Osteoblast (primary cell): ENCODE measurements around the gene WDR19. TPM values are rescaled to one million over a fixed set of nuclear protein-coding genes. Genes with fewer than 3 reads are reported as not detected.
A peak's percentile ranks its signal among the peaks of the same experiment; 100 is the strongest.

Experiments used
- DNase-seq: peaks from one replicate; pipeline ENCODE4 v3.0.0; 2011; ENCODE audit warnings: low spot score, mixed read lengths; ENCODE audit not compliant: insufficient read length; ENCODE audit errors: missing footprints
- H2AFZ ChIP-seq: 2 replicates; pipeline ENCODE4 v1.6.0; 2011; ENCODE audit warnings: mild to moderate bottlenecking, low read length
- H3K27ac ChIP-seq: 2 replicates; pipeline ENCODE4 v1.5.1; 2011; ENCODE audit warnings: mild to moderate bottlenecking, low read depth, low read length, moderate library complexity
- H3K27me3 ChIP-seq: 2 replicates; pipeline ENCODE4 v1.6.0; 2012; ENCODE audit warnings: mild to moderate bottlenecking, control low read depth, inconsistent platforms, low read length, moderate library complexity; ENCODE audit not compliant: insufficient read depth
- H3K36me3 ChIP-seq: 2 replicates; pipeline ENCODE4 v1.5.1; 2011; ENCODE audit warnings: mild to moderate bottlenecking, low read length, control low read depth, moderate library complexity; ENCODE audit not compliant: insufficient read depth
- H3K4me1 ChIP-seq: 2 replicates; pipeline ENCODE4 v1.5.1; 2011; ENCODE audit warnings: mild to moderate bottlenecking, low read length, control low read depth, moderate library complexity; ENCODE audit not compliant: insufficient read depth
- H3K4me2 ChIP-seq: 2 replicates; pipeline ENCODE4 v1.6.0; 2011; ENCODE audit warnings: mild to moderate bottlenecking, low read length; ENCODE audit not compliant: insufficient read depth
- H3K4me3 ChIP-seq: fragments of 200-600 bp; sonication (generic); 3 replicates; pipeline ENCODE4 v1.5.1; 2012; ENCODE audit warnings: mild to moderate bottlenecking, low read length, inconsistent platforms; ENCODE audit not compliant: insufficient read depth
- H3K79me2 ChIP-seq: 2 replicates; pipeline ENCODE4 v1.6.0; 2012; ENCODE audit warnings: mild to moderate bottlenecking, low read length, control low read depth, inconsistent platforms; ENCODE audit not compliant: insufficient read depth
- H3K9me3 ChIP-seq: 2 replicates; pipeline ENCODE4 v1.5.1; 2011; ENCODE audit warnings: low read depth, low read length, control low read depth
- H4K20me1 ChIP-seq: 2 replicates; pipeline ENCODE4 v1.6.0; 2012; ENCODE audit warnings: mild to moderate bottlenecking, low read length, control low read depth; ENCODE audit not compliant: insufficient read depth
- total RNA-seq: library from RNA; depleted of rRNA; stranded (reverse); fragments of >200 nt; gene quantifications from 2 replicates; pipeline ENCODE4 v1.2.3, GENCODE V29; 2012
- TF ChIP-seq, protein P1 (sequence below): IDR thresholded peaks from 2 replicates; pipeline ENCODE4 v1.5.1; 2011; ENCODE audit warnings: mild to moderate bottlenecking, low read depth, low read length, moderate library complexity; ENCODE audit errors: extremely low read depth

Gene WDR19
- total RNA-seq, 1 donor = 47.0 TPM

- H3K4me3 ChIP-seq = no peak overlapping the region
- no peak for DNase-seq
- TF ChIP-seq, protein P1, sequence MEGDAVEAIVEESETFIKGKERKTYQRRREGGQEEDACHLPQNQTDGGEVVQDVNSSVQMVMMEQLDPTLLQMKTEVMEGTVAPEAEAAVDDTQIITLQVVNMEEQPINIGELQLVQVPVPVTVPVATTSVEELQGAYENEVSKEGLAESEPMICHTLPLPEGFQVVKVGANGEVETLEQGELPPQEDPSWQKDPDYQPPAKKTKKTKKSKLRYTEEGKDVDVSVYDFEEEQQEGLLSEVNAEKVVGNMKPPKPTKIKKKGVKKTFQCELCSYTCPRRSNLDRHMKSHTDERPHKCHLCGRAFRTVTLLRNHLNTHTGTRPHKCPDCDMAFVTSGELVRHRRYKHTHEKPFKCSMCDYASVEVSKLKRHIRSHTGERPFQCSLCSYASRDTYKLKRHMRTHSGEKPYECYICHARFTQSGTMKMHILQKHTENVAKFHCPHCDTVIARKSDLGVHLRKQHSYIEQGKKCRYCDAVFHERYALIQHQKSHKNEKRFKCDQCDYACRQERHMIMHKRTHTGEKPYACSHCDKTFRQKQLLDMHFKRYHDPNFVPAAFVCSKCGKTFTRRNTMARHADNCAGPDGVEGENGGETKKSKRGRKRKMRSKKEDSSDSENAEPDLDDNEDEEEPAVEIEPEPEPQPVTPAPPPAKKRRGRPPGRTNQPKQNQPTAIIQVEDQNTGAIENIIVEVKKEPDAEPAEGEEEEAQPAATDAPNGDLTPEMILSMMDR = no peak
- H4K20me1 ChIP-seq = no peaks in the 10 kb centered on the region
- peak overlapping the region; percentile 76 for H3K27ac ChIP-seq
- H3K4me1 ChIP-seq = peaks cover 32% of the 10 kb centered on the region
- H3K79me2 ChIP-seq = peaks cover 4% of the 10 kb centered on the region
- H3K36me3 ChIP-seq = peaks cover 9% of the 10 kb centered on the region
- H3K4me2 ChIP-seq = peak overlapping the region; percentile 64
- H3K9me3 ChIP-seq = no peaks in the 10 kb centered on the region
- H3K27me3 ChIP-seq = no peaks in the 10 kb centered on the region
- H2AFZ ChIP-seq = no peak overlapping the region
These were observed 138.2 kb downstream of the WDR19 start for GRCh38 chr4:39320381-39321115.

- no peaks in the 10 kb centered on the region for H4K20me1 ChIP-seq
- DNase-seq = no peak
- no peak overlapping the region for H3K27ac ChIP-seq
- H3K4me1 ChIP-seq = peaks cover 28% of the 10 kb centered on the region
- no peaks in the 10 kb centered on the region for H3K27me3 ChIP-seq
- TF ChIP-seq, protein P1 = no peak
- peaks cover 11% of the 10 kb centered on the region for H3K79me2 ChIP-seq
- H3K36me3 ChIP-seq = no peaks in the 10 kb centered on the region
- H2AFZ ChIP-seq = no peak overlapping the region
- no peak overlapping the region for H3K4me3 ChIP-seq
- no peaks in the 10 kb centered on the region for H3K9me3 ChIP-seq
- H3K4me2 ChIP-seq = no peak overlapping the region
These were observed 141.5 kb downstream of the WDR19 start for GRCh38 chr4:39323821-39324220.

GRCh38 chr4:39324446-39324845 is 142.1 kb downstream of the WDR19 start:
- no peak overlapping the region for H3K4me2 ChIP-seq
- TF ChIP-seq, protein P1 = no peak
- H4K20me1 ChIP-seq = no peaks in the 10 kb centered on the region
- DNase-seq = no peak
- no peak overlapping the region for H3K27ac ChIP-seq
- H3K4me1 ChIP-seq = peaks cover 22% of the 10 kb centered on the region
- no peaks in the 10 kb centered on the region for H3K9me3 ChIP-seq
- no peak overlapping the region for H2AFZ ChIP-seq
- peaks cover 16% of the 10 kb centered on the region for H3K79me2 ChIP-seq
- no peaks in the 10 kb centered on the region for H3K27me3 ChIP-seq
- no peak overlapping the region for H3K4me3 ChIP-seq
- H3K36me3 ChIP-seq = no peaks in the 10 kb centered on the region

DNA sequence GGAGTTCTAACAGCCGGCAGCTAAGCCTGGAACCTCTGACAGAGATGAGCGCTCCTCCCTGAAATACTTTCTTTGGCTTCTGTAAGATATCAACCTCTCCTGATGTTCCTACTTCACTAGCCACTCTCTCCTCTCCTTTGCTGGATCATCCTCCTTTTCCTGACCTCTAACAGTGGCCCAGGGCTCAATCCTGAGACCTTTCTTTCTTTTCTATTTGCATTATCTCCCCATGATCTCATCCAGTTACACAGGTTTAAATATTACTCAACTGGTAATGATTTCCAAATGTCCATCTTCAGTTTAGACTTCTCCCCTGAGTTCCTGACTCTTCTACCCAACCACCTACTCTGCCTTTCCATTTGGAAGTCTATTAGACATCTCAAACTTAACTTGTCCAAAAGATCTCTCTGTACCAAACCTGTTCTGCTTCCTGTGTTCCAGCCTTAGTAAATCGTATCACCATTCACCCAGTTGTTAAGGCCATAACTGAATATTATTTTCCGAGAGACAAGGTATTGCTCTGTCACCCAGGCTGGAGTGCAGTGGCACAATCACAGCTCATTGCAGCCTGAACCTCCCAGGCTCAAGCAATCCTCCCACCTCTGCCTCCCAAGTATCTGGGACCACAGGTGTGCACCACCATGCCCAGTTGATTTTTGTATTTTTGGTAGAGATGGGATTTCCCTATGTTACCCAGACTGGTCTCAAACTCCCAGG is 142.7 kb downstream of the WDR19 start:
- Histone ChIP-seq H3K4me2 (no peak overlapping the region), H3K79me2 (peaks cover 16% of the 10 kb centered on the region), H3K4me3 (no peak overlapping the region), H3K36me3 (no peaks in the 10 kb centered on the region), H3K9me3 (no peaks in the 10 kb centered on the region), H3K27me3 (no peaks in the 10 kb centered on the region), H3K27ac (no peak overlapping the region), H2AFZ (no peak overlapping the region), H4K20me1 (no peaks in the 10 kb centered on the region), H3K4me1 (peaks cover 16% of the 10 kb centered on the region)
- no peak for DNase-seq
- TF ChIP-seq, protein P1 = no peak
